SK-N-SH (cell line): Measurements from ENCODE around the gene HTR2B. TPM values are rescaled to one million over a fixed set of nuclear protein-coding genes. Genes with fewer than 3 reads are reported as not detected.

Experiments used
- CTCF ChIA-PET: fragments of 300-600, 350-600 bp; formaldehyde crosslinking; extraction: SDS; loops from one replicate; lab custom pipeline; 2021; lab: Yijun Ruan, JAX
- POLR2A ChIA-PET: fragments of 350-600 bp; sonication (Branson Sonifier 250); formaldehyde crosslinking; extraction: SDS; loops from one replicate; lab custom pipeline; 2020; ENCODE audit warnings: antibody characterized with exemption, inconsistent platforms; lab: Yijun Ruan, JAX
- DNase-seq: peaks from one replicate; pipeline ENCODE4 v3.0.0; 2012
- H2AFZ ChIP-seq: fragments of 200-600 bp; sonication (generic); 2 replicates; pipeline ENCODE4 v1.8.1; 2016; ENCODE audit warnings: antibody characterized with exemption, mild to moderate bottlenecking, low read depth
- H3F3A ChIP-seq: fragments of 200-600 bp; sonication (generic); replicated peaks from 2 replicates; pipeline ENCODE3; 2016; ENCODE audit warnings: antibody characterized with exemption, mild to moderate bottlenecking; ENCODE audit not compliant: insufficient read depth
- H3K27ac ChIP-seq, 2 experiments: fragments of 200-500 bp in 1 of 2; fragments of 200-600 bp in 1 of 2; sonication (Bioruptor generic) in 1 of 2; sonication (generic), shearing (Covaris generic) in 1 of 2; 2 replicates each; pipeline versions ENCODE4 v1.5.1 to v1.6.1; 2014 to 2016; ENCODE audit warnings: low read depth in 2 of 2, inconsistent platforms in 1 of 2, low read length in 1 of 2, mild to moderate bottlenecking in 1 of 2, mixed read lengths in 1 of 2
- H3K27me3 ChIP-seq: fragments of 200-600 bp; sonication (generic), shearing (Covaris generic); 2 replicates; pipeline ENCODE4 v1.6.1; 2016; ENCODE audit warnings: mixed run types; ENCODE audit not compliant: insufficient read depth
- H3K36me3 ChIP-seq, 2 experiments: fragments of 200-500 bp in 1 of 2; fragments of 200-600 bp in 1 of 2; sonication (Bioruptor generic) in 1 of 2; sonication (generic) in 1 of 2; replicated peaks in 1 of 2; 2 replicates each; pipeline versions ENCODE3 to v1.5.1; 2014 to 2016; ENCODE audit warnings: low read length in 1 of 2, mild to moderate bottlenecking in 1 of 2; ENCODE audit not compliant: insufficient read depth in 2 of 2, control insufficient read depth in 1 of 2
- H3K4me1 ChIP-seq, 2 experiments: fragments of 200-500 bp in 1 of 2; fragments of 200-600 bp in 1 of 2; sonication (Bioruptor generic) in 1 of 2; sonication (generic), shearing (Covaris generic) in 1 of 2; 2 replicates each; pipeline versions ENCODE4 v1.5.1 to v1.6.1; 2014 to 2016; ENCODE audit warnings: low read depth in 1 of 2, low read length in 1 of 2, mixed run types in 1 of 2; ENCODE audit not compliant: insufficient read depth in 2 of 2, control insufficient read depth in 1 of 2
- H3K4me2 ChIP-seq: fragments of 200-600 bp; sonication (generic), shearing (Covaris generic); 2 replicates; pipeline ENCODE4 v1.6.1; 2017; ENCODE audit warnings: mixed run types
- H3K4me3 ChIP-seq, 2 experiments: fragments of 200-500 bp in 1 of 2; fragments of 200-600 bp in 1 of 2; sonication (Bioruptor generic) in 1 of 2; sonication (generic), shearing (Covaris generic) in 1 of 2; 2 replicates each; pipeline versions ENCODE4 v1.5.1 to v1.8.1; 2014 to 2016; ENCODE audit warnings: low read depth in 2 of 2, inconsistent platforms in 1 of 2, low read length in 1 of 2, mild to moderate bottlenecking in 1 of 2, mixed read lengths in 1 of 2, moderate library complexity in 1 of 2
- H3K79me2 ChIP-seq: fragments of 200-600 bp; sonication (generic); 2 replicates; pipeline ENCODE4 v1.8.1; 2017; ENCODE audit warnings: mild to moderate bottlenecking; ENCODE audit not compliant: insufficient read depth
- H3K9ac ChIP-seq: fragments of 200-600 bp; sonication (generic); 2 replicates; pipeline ENCODE4 v1.6.1; 2017; ENCODE audit warnings: mixed run types
- H3K9me2 ChIP-seq: fragments of 200-600 bp; sonication (generic); 2 replicates; pipeline ENCODE4 v1.6.1; 2017; ENCODE audit warnings: mixed run types
- H3K9me3 ChIP-seq: fragments of 200-600 bp; sonication (generic); 2 replicates; pipeline ENCODE4 v1.6.1; 2017; ENCODE audit warnings: mixed run types, mild to moderate bottlenecking, moderate library complexity
- H4K20me1 ChIP-seq: fragments of 200-600 bp; sonication (generic); 2 replicates; pipeline ENCODE4 v1.6.1; 2017; ENCODE audit warnings: mild to moderate bottlenecking, mixed run types; ENCODE audit not compliant: insufficient read depth
- CTCF ChIP-seq: fragments of 200-600 bp; sonication (generic); IDR thresholded peaks from 2 replicates; pipeline ENCODE4 v1.6.1; 2017; ENCODE audit warnings: antibody characterized with exemption, mild to moderate bottlenecking, moderate library complexity
- EP300 ChIP-seq, 2 experiments: IDR thresholded peaks; 2 replicates each; pipeline versions ENCODE4 v1.4.0 to v1.6.1; 2012; ENCODE audit warnings: borderline replicate concordance in 1 of 2, low read depth in 1 of 2, low read length in 1 of 2
- EZH2phosphoT487 ChIP-seq: fragments of 200-600 bp; sonication (generic); IDR thresholded peaks from 2 replicates; pipeline ENCODE4 v1.6.1; 2017; ENCODE audit warnings: low read depth, mixed run types, mild to moderate bottlenecking, antibody characterized with exemption, moderate library complexity, borderline replicate concordance
- IRF3 ChIP-seq: fragments of 150-350 bp; IDR thresholded peaks from 2 replicates; pipeline ENCODE4 v1.6.1; 2016; ENCODE audit warnings: mild to moderate bottlenecking, low read depth, low read length
- JUND ChIP-seq: IDR thresholded peaks from 2 replicates; pipeline ENCODE4 v1.4.0; 2012
- MEF2A ChIP-seq: IDR thresholded peaks from 2 replicates; pipeline ENCODE4 v1.4.0; 2012; ENCODE audit warnings: low read depth, borderline replicate concordance
- MXI1 ChIP-seq: IDR thresholded peaks from 2 replicates; pipeline ENCODE4 v1.6.1; 2012; ENCODE audit warnings: mild to moderate bottlenecking, low read depth, low read length, improper control_type of control experiment
- POLR2AphosphoS5 ChIP-seq: IDR thresholded peaks from 2 replicates; pipeline ENCODE4 v1.6.1; 2012; ENCODE audit warnings: low read depth, low read length
- RAD21 ChIP-seq: IDR thresholded peaks from 2 replicates; pipeline ENCODE4 v1.6.1; 2012; ENCODE audit warnings: mild to moderate bottlenecking, low read length
- RFX5 ChIP-seq: IDR thresholded peaks from 2 replicates; pipeline ENCODE4 v1.6.1; 2012; ENCODE audit warnings: mild to moderate bottlenecking, improper control_type of control experiment, low read length
- SIN3A ChIP-seq: IDR thresholded peaks from 2 replicates; pipeline ENCODE4 v1.6.1; 2012; ENCODE audit warnings: low read depth, mild to moderate bottlenecking, low read length, moderate library complexity, borderline replicate concordance
- SMC3 ChIP-seq: IDR thresholded peaks from 2 replicates; pipeline ENCODE4 v1.6.1; 2012; ENCODE audit warnings: low read depth, low read length, improper control_type of control experiment
- USF2 ChIP-seq: fragments of 150-350 bp; IDR thresholded peaks from 2 replicates; pipeline ENCODE4 v1.6.1; 2017; ENCODE audit warnings: antibody characterized with exemption, low read length, low read depth, borderline replicate concordance
- YY1 ChIP-seq: IDR thresholded peaks from 2 replicates; pipeline ENCODE4 v1.4.0; 2012; ENCODE audit warnings: low read depth, mild to moderate bottlenecking
- ZBTB33 ChIP-seq: IDR thresholded peaks from 2 replicates; pipeline ENCODE4 v1.4.0; 2012; ENCODE audit warnings: low read depth, borderline replicate concordance
- WGBS: methylation state at CpG from one replicate; pipeline ENCODE4 v1.1.6; 2017; ENCODE audit warnings: low lambda C conversion rate; 5-methylcytosine and 5-hydroxymethylcytosine counted together
- polyA plus RNA-seq, 3 experiments: library from polyadenylated mRNA; depleted of rRNA; stranded (reverse); fragments of >200 nt; gene quantifications; 2 replicates each; pipeline ENCODE4 v1.2.3, GENCODE V29; 2012

HTR2B gene
- polyA plus RNA-seq, 1 of the 3 experiments (the other 2 are of a cell fraction) = 0.25 TPM

- H3K9me3 ChIP-seq = no peaks in the 10 kb centered on the region
- no peaks in the 10 kb centered on the region for H4K20me1 ChIP-seq
- 95% methylated on average over 4 of the region's 4 CpGs for WGBS
- H3K79me2 ChIP-seq = peaks cover 12% of the 10 kb centered on the region; the same call in 1 of the 2 replicates
- H3K27ac ChIP-seq = no peak overlapping the region
- CTCF ChIA-PET = interaction anchor here (1.0 kb wide), 2 partner anchors 15 to 363 kb away, joined by 3 read pairs; no protein-coding TSS in a partner anchor
- H3K4me3 ChIP-seq = no peak overlapping the region
- TF ChIP-seq EZH2phosphoT487 (no peak), RAD21 (no peak), MEF2A (no peak)
- H3F3A ChIP-seq = no peaks in the 10 kb centered on the region
- no peak overlapping the region for H3K4me2 ChIP-seq
- POLR2A ChIA-PET = no interaction called here
- H3K36me3 ChIP-seq = peaks cover 54 to 71% of the 10 kb centered on the region in 2 experiments
- H2AFZ ChIP-seq = no peak overlapping the region
- no peaks in the 10 kb centered on the region for H3K9me2 ChIP-seq
- no peak overlapping the region for H3K9ac ChIP-seq
- no peak for DNase-seq
- no peaks in the 10 kb centered on the region for H3K27me3 ChIP-seq
- H3K4me1 ChIP-seq = no peaks in the 10 kb centered on the region
Observed at GRCh38 chr2:231088754-231089153, 36.1 kb downstream of the HTR2B start.

- H3K9me3 ChIP-seq = no peaks in the 10 kb centered on the region
- WGBS = 100% methylated on average over 1 of the region's 1 CpG
- H3K9ac ChIP-seq = no peak overlapping the region
- H3K9me2 ChIP-seq = no peaks in the 10 kb centered on the region
- H3K27me3 ChIP-seq = no peaks in the 10 kb centered on the region
- no peak overlapping the region for H3K4me3 ChIP-seq
- no peaks in the 10 kb centered on the region for H3F3A ChIP-seq
- TF ChIP-seq RFX5 (no peak), IRF3 (no peak), EP300 (IDR thresholded peaks at IDR 0.05; ENCODE audit: borderline replicate concordance in 1 of 2, low read depth in 1 of 2, low read length in 1 of 2) (no peak), ZBTB33 (no peak), CTCF (no peak), SIN3A (no peak), RAD21 (no peak), USF2 (no peak), JUND (no peak), POLR2AphosphoS5 (no peak), SMC3 (no peak), MXI1 (no peak), YY1 (no peak)
- no peak overlapping the region for H3K4me2 ChIP-seq
- POLR2A ChIA-PET = no interaction called here
- peaks cover 82 to 83% of the 10 kb centered on the region in 2 experiments for H3K36me3 ChIP-seq
- H2AFZ ChIP-seq = no peak overlapping the region
- CTCF ChIA-PET = interaction anchor here (0.7 to 2.3 kb wide), 6 partner anchors 20 to 143 kb away, joined by 3 to 5 read pairs (median 4); partner anchors contain the start of gene PSMD1
- DNase-seq = no peak
- H3K27ac ChIP-seq = no peak overlapping the region
- no peaks in the 10 kb centered on the region for H4K20me1 ChIP-seq
- no peaks in the 10 kb centered on the region for H3K79me2 ChIP-seq
- no peaks in the 10 kb centered on the region for H3K4me1 ChIP-seq
Observed at GRCh38 chr2:231084565-231084964, 40.3 kb downstream of the HTR2B start.
